A673 (cell line): ENCODE data around the gene DPF3. TPM values are rescaled to one million over a fixed set of nuclear protein-coding genes. Genes with fewer than 3 reads are reported as not detected.
"Not testable (repeated sequence)": the region's sequence is repeated elsewhere in the genome, so short reads cannot be mapped to it uniquely, and the experiment has no call there.

ENCODE experiments used
- BruUV-seq: library from RNA; stranded (reverse); fragments of 400-500 nt; replicated peaks from 2 replicates; lab custom pipeline; 2021; lab: Mats Ljungman, UMichigan
- CTCF ChIA-PET: fragments of 300-600 bp; sonication (Branson Sonifier 250); formaldehyde crosslinking; loops from one replicate; lab custom pipeline; 2022; ENCODE audit warnings: antibody characterized with exemption; lab: Charles Lee
- POLR2A ChIA-PET: fragments of 300-600 bp; sonication (Branson Sonifier 250); formaldehyde crosslinking; loops from one replicate; lab custom pipeline; 2022; ENCODE audit warnings: antibody characterized with exemption; ENCODE audit not compliant: low non-redundant PET; lab: Charles Lee
- DNase-seq: peaks from one replicate; pipeline ENCODE4 v3.0.0-alpha.2; 2015; ENCODE audit warnings: low spot score
- H3K27ac ChIP-seq: fragments of 200-600 bp; sonication (generic); 2 replicates; pipeline ENCODE4 v1.5.1; 2016; ENCODE audit warnings: mixed run types, low read depth, mild to moderate bottlenecking, mixed read lengths, antibody characterized with exemption, low read length; ENCODE audit not compliant: poor library complexity, severe bottlenecking
- H3K27me3 ChIP-seq: fragments of 200-600 bp; sonication (generic); replicated peaks from 2 replicates; pipeline ENCODE4 v1.6.1; 2017; ENCODE audit warnings: mixed run types, low read depth, mild to moderate bottlenecking, mixed read lengths, antibody characterized with exemption, low read length; ENCODE audit not compliant: insufficient read depth, poor library complexity
- H3K36me3 ChIP-seq: fragments of 200-600 bp; sonication (generic); 2 replicates; pipeline ENCODE4 v1.6.1; 2016; ENCODE audit warnings: mixed run types, mild to moderate bottlenecking, mixed read lengths, antibody characterized with exemption, low read length; ENCODE audit not compliant: insufficient read depth, poor library complexity, severe bottlenecking
- H3K4me1 ChIP-seq: fragments of 200-600 bp; sonication (generic); 2 replicates; pipeline ENCODE4 v1.6.1; 2017; ENCODE audit warnings: mixed run types, mild to moderate bottlenecking, mixed read lengths, antibody characterized with exemption, low read length; ENCODE audit not compliant: insufficient read depth, poor library complexity, severe bottlenecking
- H3K4me3 ChIP-seq: fragments of 200-600 bp; sonication (generic); 2 replicates; pipeline ENCODE4 v1.5.1; 2016; ENCODE audit warnings: low read depth, mixed run types, mild to moderate bottlenecking, mixed read lengths, low read length; ENCODE audit not compliant: poor library complexity, severe bottlenecking
- H3K9me3 ChIP-seq: fragments of 200-600 bp; sonication (generic); 2 replicates; pipeline ENCODE4 v1.6.1; 2016; ENCODE audit warnings: mixed run types, low read depth, mild to moderate bottlenecking, mixed read lengths, antibody characterized with exemption, low read length; ENCODE audit not compliant: poor library complexity, severe bottlenecking
- CTCF ChIP-seq: fragments of 300-800, 200-600 bp; sonication (generic); conservative IDR thresholded peaks from 2 replicates; pipeline ENCODE4 v1.5.1; 2017; ENCODE audit warnings: low read depth, mild to moderate bottlenecking, antibody characterized with exemption, low read length, moderate library complexity, mixed read lengths
- EZH2 ChIP-seq: fragments of 200-600 bp; sonication (generic); IDR thresholded peaks from 2 replicates; pipeline ENCODE4 v1.6.1; 2017; ENCODE audit warnings: borderline replicate concordance, low read depth, mild to moderate bottlenecking, mixed read lengths, antibody characterized with exemption, low read length; ENCODE audit not compliant: poor library complexity, severe bottlenecking
- intact Hi-C: fragments of 100-400 bp; cut with micrococcal nuclease; formaldehyde crosslinking; loops from one replicate; pipeline ENCODE4 v1.10.0; 2022; ENCODE audit not compliant: unreplicated experiment
- total RNA-seq: library from RNA; stranded (reverse); gene quantifications from 2 replicates; pipeline ENCODE4 v1.2.3, GENCODE V29; 2021

Gene DPF3
- total RNA-seq, 1 experiment from 2014 or later: 15.7 TPM

- TF ChIP-seq CTCF (no peak), EZH2 (no peak)
- H3K9me3 ChIP-seq: no peaks in the 10 kb centered on the region
- CTCF ChIA-PET: no interaction called here
- no peak overlapping the region for H3K4me3 ChIP-seq
- H3K4me1 ChIP-seq: peaks cover 3% of the 10 kb centered on the region
- BruUV-seq: no TSS peak
- DNase-seq: no peak
- H3K27me3 ChIP-seq: no peaks in the 10 kb centered on the region
- POLR2A ChIA-PET: no interaction called here
- H3K36me3 ChIP-seq: no peaks in the 10 kb centered on the region
- intact Hi-C loops: no loop called here
- H3K27ac ChIP-seq: no peak overlapping the region
These were observed 17.2 kb downstream of the DPF3 start for GRCh38 chr14:72876710-72877063.

- Histone ChIP-seq H3K27me3 (no peaks in the 10 kb centered on the region), H3K36me3 (no peaks in the 10 kb centered on the region), H3K4me1 (peaks cover 3% of the 10 kb centered on the region), H3K27ac (no peak overlapping the region), H3K4me3 (no peak overlapping the region), H3K9me3 (no peaks in the 10 kb centered on the region)
- intact Hi-C loops: no loop called here
- DNase-seq: no peak
- no TSS peak for BruUV-seq
- POLR2A ChIA-PET: no interaction called here
- TF ChIP-seq EZH2 (no peak), CTCF (no peak)
- CTCF ChIA-PET: no interaction called here
These were observed 17.7 kb downstream of the DPF3 start for GRCh38 chr14:72876005-72876709.

- BruUV-seq, DNase-seq, CTCF ChIA-PET, POLR2A ChIA-PET, H3K27me3 ChIP-seq, intact Hi-C loops, H3K4me3 ChIP-seq, H3K27ac ChIP-seq, H3K4me1 ChIP-seq, H3K9me3 ChIP-seq, H3K36me3 ChIP-seq: not testable (repeated sequence)
These were observed 23.0 kb downstream of the DPF3 start for GRCh38 chr14:72870878-72871277.
